ENCODE data around the gene LOXL1.

DNA sequence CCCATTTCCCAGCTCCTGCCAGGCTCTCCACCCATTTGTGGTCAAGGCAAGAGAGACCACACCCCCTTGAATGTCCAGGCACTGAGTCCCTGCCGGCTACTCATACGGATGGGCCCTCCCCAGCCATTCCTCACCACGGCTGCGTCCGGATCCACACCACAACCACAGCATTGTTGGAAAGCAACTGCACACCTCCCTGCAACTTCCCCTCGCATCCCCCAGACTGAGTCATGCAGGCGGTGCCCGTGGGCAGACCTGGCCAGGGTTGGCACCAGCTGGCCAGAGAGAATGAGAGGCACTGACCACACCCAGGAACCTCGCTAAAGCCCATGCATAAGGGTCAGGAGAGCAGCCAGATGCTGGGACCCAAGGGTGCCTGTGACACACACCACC is 30.5 kb downstream of the LOXL1 start:
- TF ChIP-seq, protein P1, sequence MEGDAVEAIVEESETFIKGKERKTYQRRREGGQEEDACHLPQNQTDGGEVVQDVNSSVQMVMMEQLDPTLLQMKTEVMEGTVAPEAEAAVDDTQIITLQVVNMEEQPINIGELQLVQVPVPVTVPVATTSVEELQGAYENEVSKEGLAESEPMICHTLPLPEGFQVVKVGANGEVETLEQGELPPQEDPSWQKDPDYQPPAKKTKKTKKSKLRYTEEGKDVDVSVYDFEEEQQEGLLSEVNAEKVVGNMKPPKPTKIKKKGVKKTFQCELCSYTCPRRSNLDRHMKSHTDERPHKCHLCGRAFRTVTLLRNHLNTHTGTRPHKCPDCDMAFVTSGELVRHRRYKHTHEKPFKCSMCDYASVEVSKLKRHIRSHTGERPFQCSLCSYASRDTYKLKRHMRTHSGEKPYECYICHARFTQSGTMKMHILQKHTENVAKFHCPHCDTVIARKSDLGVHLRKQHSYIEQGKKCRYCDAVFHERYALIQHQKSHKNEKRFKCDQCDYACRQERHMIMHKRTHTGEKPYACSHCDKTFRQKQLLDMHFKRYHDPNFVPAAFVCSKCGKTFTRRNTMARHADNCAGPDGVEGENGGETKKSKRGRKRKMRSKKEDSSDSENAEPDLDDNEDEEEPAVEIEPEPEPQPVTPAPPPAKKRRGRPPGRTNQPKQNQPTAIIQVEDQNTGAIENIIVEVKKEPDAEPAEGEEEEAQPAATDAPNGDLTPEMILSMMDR (IDR thresholded peaks at IDR 0.05), result no peak
- no peak for TF ChIP-seq POLR2A (IDR thresholded peaks at IDR 0.05)

All from body of pancreas (tissue), 4 donors.